IMR-90 (cell line): ENCODE results near the gene RAPGEF5.
A peak's percentile ranks its signal among the peaks of the same experiment; 100 is the strongest.

Experiments
- BHLHE40 ChIP-seq: fragments of 150-350 bp; IDR thresholded peaks from 2 replicates; pipeline ENCODE4 v1.6.1; 2016; ENCODE audit warnings: mild to moderate bottlenecking, low read depth, low read length
- CEBPB ChIP-seq: IDR thresholded peaks from 2 replicates; pipeline ENCODE4 v1.6.1; 2012; ENCODE audit warnings: low read depth, low read length, improper control_type of control experiment
- CTCF ChIP-seq: conservative IDR thresholded peaks from 2 replicates; pipeline ENCODE4 v1.5.1; 2012; ENCODE audit warnings: mild to moderate bottlenecking, low read depth, low read length, improper control_type of control experiment
- ELK1 ChIP-seq: fragments of 150-350 bp; IDR thresholded peaks from 2 replicates; pipeline ENCODE4 v1.6.1; 2016; ENCODE audit warnings: low read depth, mild to moderate bottlenecking, low read length, moderate library complexity, borderline replicate concordance
- FOS ChIP-seq: fragments of 150-350 bp; IDR thresholded peaks from 2 replicates; pipeline ENCODE4 v1.6.1; 2016; ENCODE audit warnings: low read depth, low read length
- MAFK ChIP-seq: IDR thresholded peaks from 2 replicates; pipeline ENCODE4 v1.6.1; 2012; ENCODE audit warnings: low read depth, low read length, improper control_type of control experiment
- MXI1 ChIP-seq: IDR thresholded peaks from 2 replicates; pipeline ENCODE4 v1.6.1; 2012; ENCODE audit warnings: low read depth, mild to moderate bottlenecking, low read length, moderate library complexity, borderline replicate concordance
- NFE2L2 ChIP-seq: fragments of 150-350 bp; IDR thresholded peaks from 2 replicates; pipeline ENCODE4 v1.6.1; 2016; ENCODE audit warnings: low read depth, mild to moderate bottlenecking, low read length
- POLR2A ChIP-seq: IDR thresholded peaks from 2 replicates; pipeline ENCODE4 v1.6.1; 2012; ENCODE audit warnings: mild to moderate bottlenecking, low read depth, low read length
- RAD21 ChIP-seq: IDR thresholded peaks from 2 replicates; pipeline ENCODE4 v1.6.1; 2012; ENCODE audit warnings: low read length, improper control_type of control experiment
- RCOR1 ChIP-seq: IDR thresholded peaks from 2 replicates; pipeline ENCODE4 v1.6.1; 2012; ENCODE audit warnings: mild to moderate bottlenecking, low read length, improper control_type of control experiment; ENCODE audit not compliant: insufficient replicate concordance
- RFX5 ChIP-seq: IDR thresholded peaks from 2 replicates; pipeline ENCODE4 v1.8.0; 2012; ENCODE audit warnings: low read depth, mild to moderate bottlenecking, low read length, moderate library complexity
- SMC3 ChIP-seq: fragments of 150-350 bp; IDR thresholded peaks from 2 replicates; pipeline ENCODE4 v1.6.1; 2016; ENCODE audit warnings: low read depth, mild to moderate bottlenecking, antibody characterized with exemption, low read length, moderate library complexity
- USF2 ChIP-seq: fragments of 150-350 bp; IDR thresholded peaks from 2 replicates; pipeline ENCODE4 v1.6.1; 2017; ENCODE audit warnings: mild to moderate bottlenecking, antibody characterized with exemption, low read length, low read depth

- no peak for TF ChIP-seq POLR2A
- TF ChIP-seq BHLHE40: no peak
- 0 out of 2 replicates have a peak, but pooled peaks have one; percentile 2 for TF ChIP-seq CTCF
- TF ChIP-seq RCOR1: no peak
- TF ChIP-seq NFE2L2: no peak
- no peak for TF ChIP-seq RFX5
- TF ChIP-seq RAD21: no peak
- no peak for TF ChIP-seq SMC3
- TF ChIP-seq ELK1: no peak
- TF ChIP-seq CEBPB: no peak
- no peak for TF ChIP-seq FOS
- TF ChIP-seq USF2: no peak
- TF ChIP-seq MXI1: no peak
- TF ChIP-seq MAFK: no peak
These were observed 61.3 kb downstream of the RAPGEF5 start for GRCh38 chr7:22295402-22296264.
